Neural crest cell (in vitro differentiated cells): ENCODE data around the gene MAP3K21. TPM values are rescaled to one million over a fixed set of nuclear protein-coding genes. Genes with fewer than 3 reads are reported as not detected.

Source experiments
- DNase-seq: peaks from one replicate; pipeline ENCODE4 v3.0.0; 2021; ENCODE audit warnings: low read depth, mixed read lengths, low spot score
- H3K27ac Mint-ChIP-seq: one replicate; pipeline ENCODE4 v1.8.0; 2021; ENCODE audit warnings: mild to moderate bottlenecking, mixed read lengths; ENCODE audit not compliant: unreplicated experiment
- H3K27me3 Mint-ChIP-seq: 2 replicates; pipeline ENCODE4 v1.8.0; 2021; ENCODE audit warnings: low read depth, mild to moderate bottlenecking, mixed read lengths
- H3K36me3 Mint-ChIP-seq: 2 replicates; pipeline ENCODE4 v1.8.0; 2021; ENCODE audit warnings: low read depth, mild to moderate bottlenecking, mixed read lengths
- H3K4me1 Mint-ChIP-seq: 2 replicates; pipeline ENCODE4 v1.8.0; 2021; ENCODE audit warnings: mixed read lengths
- H3K4me3 Mint-ChIP-seq: one replicate; pipeline ENCODE4 v1.8.0; 2021; ENCODE audit warnings: mild to moderate bottlenecking, mixed read lengths
- H3K9me3 Mint-ChIP-seq: 2 replicates; pipeline ENCODE4 v1.8.0; 2021; ENCODE audit warnings: mixed read lengths
- CTCF ChIP-seq: fragments of 200-600 bp; sonication (generic); conservative IDR thresholded peaks from 2 replicates; pipeline ENCODE4 v1.5.0; 2021; ENCODE audit warnings: antibody characterized with exemption, mild to moderate bottlenecking
- total RNA-seq: library from RNA; stranded (reverse); gene quantifications from 2 replicates; pipeline ENCODE4 v1.2.1, GENCODE V29; 2021

MAP3K21 gene
- total RNA-seq, 1 donor from 2014 or later = 0.51 TPM

- Mint-ChIP-seq H3K36me3 (no peaks in the 10 kb centered on the region), H3K27ac (no peak overlapping the region), H3K4me3 (peak overlapping the region; percentile 87), H3K27me3 (no peaks in the 10 kb centered on the region), H3K4me1 (peaks cover 16% of the 10 kb centered on the region), H3K9me3 (no peaks in the 10 kb centered on the region)
- TF ChIP-seq CTCF = no peak
- no peak for DNase-seq
Measured at GRCh38 chr1:233295975-233296322, 31.6 kb upstream of the MAP3K21 start.

GRCh38 chr1:233299450-233299849 is 28.1 kb upstream of the MAP3K21 start:
- no peak for DNase-seq
- Mint-ChIP-seq H3K9me3 (no peaks in the 10 kb centered on the region), H3K27ac (no peak overlapping the region), H3K4me3 (no peak overlapping the region), H3K4me1 (peaks cover 13% of the 10 kb centered on the region), H3K27me3 (no peaks in the 10 kb centered on the region), H3K36me3 (no peaks in the 10 kb centered on the region)
- TF ChIP-seq CTCF = no peak

GRCh38 chr1:233300326-233300725 is 27.2 kb upstream of the MAP3K21 start:
- no peak for TF ChIP-seq CTCF
- no peaks in the 10 kb centered on the region for H3K9me3 Mint-ChIP-seq
- H3K36me3 Mint-ChIP-seq = no peaks in the 10 kb centered on the region
- no peak for DNase-seq
- no peaks in the 10 kb centered on the region for H3K27me3 Mint-ChIP-seq
- H3K4me3 Mint-ChIP-seq = no peak overlapping the region
- no peak overlapping the region for H3K27ac Mint-ChIP-seq
- H3K4me1 Mint-ChIP-seq = peaks cover 6% of the 10 kb centered on the region

GRCh38 chr1:233304489-233305102 is 22.9 kb upstream of the MAP3K21 start:
- H3K4me1 Mint-ChIP-seq = no peaks in the 10 kb centered on the region
- no peaks in the 10 kb centered on the region for H3K27me3 Mint-ChIP-seq
- no peak overlapping the region for H3K27ac Mint-ChIP-seq
- TF ChIP-seq CTCF = peak; percentile 88
- no peak overlapping the region for H3K4me3 Mint-ChIP-seq
- DNase-seq = no peak
- H3K9me3 Mint-ChIP-seq = no peaks in the 10 kb centered on the region
- no peaks in the 10 kb centered on the region for H3K36me3 Mint-ChIP-seq

GRCh38 chr1:233313434-233314155 is 13.9 kb upstream of the MAP3K21 start:
- Mint-ChIP-seq H3K27me3 (peaks cover 4% of the 10 kb centered on the region), H3K36me3 (no peaks in the 10 kb centered on the region), H3K4me1 (no peaks in the 10 kb centered on the region), H3K27ac (no peak overlapping the region), H3K4me3 (no peak overlapping the region), H3K9me3 (no peaks in the 10 kb centered on the region)
- TF ChIP-seq CTCF = no peak
- no peak for DNase-seq
